WTC11 (cell line): Measurements from ENCODE around the gene NTN3. TPM values are rescaled to one million over a fixed set of nuclear protein-coding genes. Genes with fewer than 3 reads are reported as not detected.

ENCODE experiments used
- ATAC-seq: fragments of 200-7000 bp; cut with Tn5 transposase; 2 replicates; pipeline ENCODE4 v1.10.0; 2021; ENCODE audit warnings: mild to moderate bottlenecking, moderate library complexity
- CTCF ChIA-PET: fragments of 300-600 bp; sonication (Branson Sonifier 250); formaldehyde crosslinking; loops from one replicate; lab custom pipeline; 2021; ENCODE audit warnings: antibody characterized with exemption; lab: Charles Lee
- POLR2A ChIA-PET: fragments of 350-600 bp; sonication (Branson Sonifier 250); formaldehyde crosslinking; loops from one replicate; lab custom pipeline; 2021; ENCODE audit warnings: antibody characterized with exemption; lab: Charles Lee
- DNase-seq: peaks from one replicate; pipeline ENCODE4 v3.0.0; 2021; ENCODE audit warnings: low spot score
- H3K27ac Mint-ChIP-seq: 2 replicates; pipeline ENCODE4 v1.8.0; 2021; ENCODE audit warnings: mixed read lengths
- H3K27me3 Mint-ChIP-seq: 2 replicates; pipeline ENCODE4 v1.8.0; 2021; ENCODE audit warnings: low read depth, mild to moderate bottlenecking, moderate library complexity, mixed read lengths
- H3K36me3 Mint-ChIP-seq: 2 replicates; pipeline ENCODE4 v1.8.0; 2021; ENCODE audit warnings: mixed read lengths
- H3K4me1 Mint-ChIP-seq: 2 replicates; pipeline ENCODE4 v1.8.0; 2022; ENCODE audit warnings: mixed read lengths
- H3K4me3 Mint-ChIP-seq: 2 replicates; pipeline ENCODE4 v1.8.0; 2021; ENCODE audit warnings: mild to moderate bottlenecking, moderate library complexity, mixed read lengths
- H3K9me3 Mint-ChIP-seq: 2 replicates; pipeline ENCODE4 v1.8.0; 2021; ENCODE audit warnings: mixed read lengths
- CREM ChIP-seq: sonication (generic); formaldehyde crosslinking; IDR thresholded peaks from 2 replicates; pipeline ENCODE4 v1.8.1; 2022; ENCODE audit warnings: mild to moderate bottlenecking, missing genetic modification reagents, moderate library complexity
- KAT7 ChIP-seq: sonication (generic); formaldehyde crosslinking; IDR thresholded peaks from 2 replicates; pipeline ENCODE4 v1.8.1; 2023; ENCODE audit warnings: missing genetic modification reagents, mild to moderate bottlenecking, borderline replicate concordance
- MYBL2 ChIP-seq: sonication (generic); formaldehyde crosslinking; IDR thresholded peaks from 2 replicates; pipeline ENCODE4 v1.8.1; 2023; ENCODE audit warnings: mild to moderate bottlenecking, moderate library complexity, missing genetic modification reagents
- OVOL2 ChIP-seq: fragments of 250-450 bp; sonication (Bioruptor Pico); IDR thresholded peaks from 2 replicates; pipeline ENCODE4 v1.9.0; 2021; ENCODE audit warnings: mild to moderate bottlenecking, borderline replicate concordance
- SMAD3 ChIP-seq: sonication (generic); formaldehyde crosslinking; IDR thresholded peaks from 2 replicates; pipeline ENCODE4 v1.8.0; 2022; ENCODE audit warnings: missing genetic modification reagents, mild to moderate bottlenecking, borderline replicate concordance
- TEAD4 ChIP-seq: sonication (generic); formaldehyde crosslinking; IDR thresholded peaks from 2 replicates; pipeline ENCODE4 v1.8.0; 2022; ENCODE audit warnings: mild to moderate bottlenecking, missing genetic modification reagents
- ZNF219 ChIP-seq: sonication (generic); formaldehyde crosslinking; IDR thresholded peaks from 2 replicates; pipeline ENCODE4 v1.8.0; 2023; ENCODE audit warnings: missing genetic modification reagents, mild to moderate bottlenecking, borderline replicate concordance
- ZNF232 ChIP-seq: sonication (generic); formaldehyde crosslinking; IDR thresholded peaks from 2 replicates; pipeline ENCODE4 v1.8.0; 2022; ENCODE audit warnings: mild to moderate bottlenecking, missing genetic modification reagents
- ZNF416 ChIP-seq: fragments of 250-450 bp; sonication (Bioruptor Pico); IDR thresholded peaks from 2 replicates; pipeline ENCODE4 v1.9.0; 2021; ENCODE audit warnings: mild to moderate bottlenecking, inconsistent platforms
- total RNA-seq: library from RNA; stranded (reverse); gene quantifications from 3 replicates; pipeline ENCODE4 v1.2.3, GENCODE V29; 2021
- TF ChIP-seq, protein P1 (sequence below): fragments of 250-450 bp; sonication (Bioruptor Pico); IDR thresholded peaks from 2 replicates; pipeline ENCODE4 v1.9.0; 2021; ENCODE audit warnings: mild to moderate bottlenecking
- TF ChIP-seq, protein P2 (sequence below): fragments of 250-450 bp; sonication (Bioruptor Pico); IDR thresholded peaks from 2 replicates; pipeline ENCODE4 v1.9.0; 2021; ENCODE audit warnings: mild to moderate bottlenecking
- TF ChIP-seq, protein P3 (sequence below): sonication (generic); formaldehyde crosslinking; IDR thresholded peaks from 2 replicates; pipeline ENCODE4 v1.8.0; 2023; ENCODE audit warnings: mild to moderate bottlenecking, missing genetic modification reagents
- TF ChIP-seq, protein P4 (sequence below): fragments of 250-450 bp; sonication (Bioruptor Pico); IDR thresholded peaks from 2 replicates; pipeline ENCODE4 v1.8.0; 2021; ENCODE audit warnings: mild to moderate bottlenecking
- TF ChIP-seq, protein P5 (sequence below): sonication (generic); formaldehyde crosslinking; conservative IDR thresholded peaks from 2 replicates; pipeline ENCODE4 v1.8.1; 2023; ENCODE audit warnings: mild to moderate bottlenecking, low read depth, missing genetic modification reagents, moderate library complexity
- TF ChIP-seq, protein P6 (sequence below): sonication (generic); formaldehyde crosslinking; IDR thresholded peaks from 2 replicates; pipeline ENCODE4 v1.8.1; 2023; ENCODE audit warnings: mild to moderate bottlenecking, missing genetic modification reagents

NTN3 gene
- total RNA-seq, 1 experiment from 2014 or later, result 0.92 TPM

DNA sequence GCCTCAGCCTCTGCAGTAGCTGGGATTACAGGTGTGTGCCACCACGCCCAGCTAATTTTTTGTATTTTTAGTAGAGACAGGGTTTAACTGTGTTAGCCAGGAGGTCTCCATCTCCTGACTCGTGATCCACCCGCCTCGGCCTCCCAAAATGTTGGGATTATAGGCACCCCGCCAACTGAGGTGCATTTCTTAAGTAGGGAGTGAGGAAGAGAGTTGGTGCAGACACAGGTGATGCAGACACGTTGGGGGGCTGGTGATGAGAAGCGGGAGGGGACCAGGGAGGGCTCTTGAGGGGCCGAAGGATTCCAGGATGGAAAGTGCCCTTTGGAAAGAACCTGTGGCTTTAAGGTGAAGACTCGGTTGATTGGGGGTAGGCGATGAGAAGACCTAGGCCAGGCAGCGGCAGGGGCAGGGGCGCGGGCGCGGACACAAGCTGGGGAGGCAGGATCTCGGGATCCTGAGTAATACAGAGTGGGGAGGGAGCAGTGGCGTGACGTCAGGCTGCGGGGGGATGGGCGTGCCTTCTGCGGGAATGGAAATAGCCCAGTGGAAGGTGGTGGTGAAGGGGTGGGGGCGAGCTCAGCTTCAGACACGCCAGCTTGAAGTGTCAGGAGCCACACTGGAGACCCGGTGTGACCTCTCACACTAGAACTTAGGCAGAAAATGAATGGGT lies 40.2 kb downstream of the NTN3 start:
- CTCF ChIA-PET, result interaction anchor here (1.0 to 3.0 kb wide), 3 partner anchors 9 to 18 kb away, joined by 3 to 30 read pairs (median 4); partner anchors contain the start of gene AMDHD2
- H3K9me3 Mint-ChIP-seq, result no peaks in the 10 kb centered on the region
- POLR2A ChIA-PET, result interaction anchor here (0.7 kb wide), 1 partner anchor 1046 kb away, joined by 5 read pairs; no protein-coding TSS in a partner anchor
- peaks cover 41% of the 10 kb centered on the region for H3K4me1 Mint-ChIP-seq
- DNase-seq (peak; percentile 60), ATAC-seq (no peak)
- peaks cover 4% of the 10 kb centered on the region for H3K27me3 Mint-ChIP-seq
- no peak overlapping the region for H3K27ac Mint-ChIP-seq
- TF ChIP-seq, protein P1, sequence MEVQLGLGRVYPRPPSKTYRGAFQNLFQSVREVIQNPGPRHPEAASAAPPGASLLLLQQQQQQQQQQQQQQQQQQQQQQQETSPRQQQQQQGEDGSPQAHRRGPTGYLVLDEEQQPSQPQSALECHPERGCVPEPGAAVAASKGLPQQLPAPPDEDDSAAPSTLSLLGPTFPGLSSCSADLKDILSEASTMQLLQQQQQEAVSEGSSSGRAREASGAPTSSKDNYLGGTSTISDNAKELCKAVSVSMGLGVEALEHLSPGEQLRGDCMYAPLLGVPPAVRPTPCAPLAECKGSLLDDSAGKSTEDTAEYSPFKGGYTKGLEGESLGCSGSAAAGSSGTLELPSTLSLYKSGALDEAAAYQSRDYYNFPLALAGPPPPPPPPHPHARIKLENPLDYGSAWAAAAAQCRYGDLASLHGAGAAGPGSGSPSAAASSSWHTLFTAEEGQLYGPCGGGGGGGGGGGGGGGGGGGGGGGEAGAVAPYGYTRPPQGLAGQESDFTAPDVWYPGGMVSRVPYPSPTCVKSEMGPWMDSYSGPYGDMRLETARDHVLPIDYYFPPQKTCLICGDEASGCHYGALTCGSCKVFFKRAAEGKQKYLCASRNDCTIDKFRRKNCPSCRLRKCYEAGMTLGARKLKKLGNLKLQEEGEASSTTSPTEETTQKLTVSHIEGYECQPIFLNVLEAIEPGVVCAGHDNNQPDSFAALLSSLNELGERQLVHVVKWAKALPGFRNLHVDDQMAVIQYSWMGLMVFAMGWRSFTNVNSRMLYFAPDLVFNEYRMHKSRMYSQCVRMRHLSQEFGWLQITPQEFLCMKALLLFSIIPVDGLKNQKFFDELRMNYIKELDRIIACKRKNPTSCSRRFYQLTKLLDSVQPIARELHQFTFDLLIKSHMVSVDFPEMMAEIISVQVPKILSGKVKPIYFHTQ (CRISPR knock-in tag), result no peak
- peak; percentile 26; the same call in 1 of the 2 replicates for TF ChIP-seq CREM
- no peak for TF ChIP-seq SMAD3 (CRISPR knock-in tag)
- TF ChIP-seq ZNF232 (CRISPR knock-in tag), result no peak
- TF ChIP-seq, protein P2, sequence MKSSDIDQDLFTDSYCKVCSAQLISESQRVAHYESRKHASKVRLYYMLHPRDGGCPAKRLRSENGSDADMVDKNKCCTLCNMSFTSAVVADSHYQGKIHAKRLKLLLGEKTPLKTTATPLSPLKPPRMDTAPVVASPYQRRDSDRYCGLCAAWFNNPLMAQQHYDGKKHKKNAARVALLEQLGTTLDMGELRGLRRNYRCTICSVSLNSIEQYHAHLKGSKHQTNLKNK (CRISPR knock-in tag), result no peak
- no peak for TF ChIP-seq TEAD4 (CRISPR knock-in tag)
- no peaks in the 10 kb centered on the region for H3K36me3 Mint-ChIP-seq
- H3K4me3 Mint-ChIP-seq, result peak overlapping the region; percentile 15; the same call in 1 of the 2 replicates

DNA sequence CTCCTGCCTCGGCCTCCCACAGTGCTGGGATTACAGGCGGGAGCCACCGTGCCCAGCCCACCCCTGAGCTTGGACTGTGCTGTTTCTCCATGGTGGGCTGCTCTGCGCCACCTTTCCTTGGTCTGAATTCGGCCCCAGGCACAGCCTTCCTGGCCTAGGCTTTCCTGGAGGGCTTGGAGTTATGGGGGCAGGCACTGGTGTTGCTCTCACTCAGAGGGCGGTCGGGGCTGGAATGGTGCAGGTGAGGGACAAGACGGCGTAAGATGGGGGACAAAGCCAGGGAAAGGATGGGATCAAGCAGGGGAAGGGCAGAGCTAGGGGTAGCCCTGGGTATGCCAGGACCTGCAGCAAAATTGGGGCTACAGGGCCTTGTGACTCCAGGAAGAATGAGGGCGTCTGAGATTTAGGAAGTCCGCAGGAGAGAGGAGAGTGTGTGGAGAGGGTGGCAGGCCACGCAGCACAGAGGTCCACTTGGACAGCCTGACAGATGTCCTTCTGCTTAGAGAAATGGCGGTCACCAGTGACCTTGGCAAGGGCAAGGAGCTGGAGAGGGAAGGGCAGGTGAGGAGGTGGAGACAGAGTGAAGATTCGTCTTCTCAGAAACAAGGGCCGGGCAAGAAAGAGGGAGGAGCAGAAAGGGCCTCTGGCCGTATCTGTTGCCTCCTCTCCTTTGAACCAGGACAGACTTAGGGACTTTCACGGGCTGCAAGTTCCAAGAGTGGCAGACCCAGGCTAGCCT lies 41.1 kb downstream of the NTN3 start:
- CTCF ChIA-PET, result interaction anchor here (0.6 to 3.0 kb wide), 7 partner anchors 8 to 45 kb away, joined by 3 to 30 read pairs (median 4); partner anchors contain the start of genes AMDHD2, NTN3 and PDPK1
- H3K4me3 Mint-ChIP-seq, result peak overlapping the region; percentile 82

More for the DNA sequence above, 41.1 kb downstream of the NTN3 start:
- no peaks in the 10 kb centered on the region for H3K9me3 Mint-ChIP-seq
- H3K4me1 Mint-ChIP-seq, result peaks cover 46% of the 10 kb centered on the region
- H3K27ac Mint-ChIP-seq, result peak overlapping the region; percentile 94
- no peaks in the 10 kb centered on the region for H3K36me3 Mint-ChIP-seq
- no peak for ATAC-seq
- DNase-seq, result no peak
- POLR2A ChIA-PET, result interaction anchor here (0.9 kb wide), 1 partner anchor 19 kb away, joined by 3 read pairs; the partner anchor contains the start of gene CEMP1
- H3K27me3 Mint-ChIP-seq, result peaks cover 4% of the 10 kb centered on the region
- TF ChIP-seq, protein P3, sequence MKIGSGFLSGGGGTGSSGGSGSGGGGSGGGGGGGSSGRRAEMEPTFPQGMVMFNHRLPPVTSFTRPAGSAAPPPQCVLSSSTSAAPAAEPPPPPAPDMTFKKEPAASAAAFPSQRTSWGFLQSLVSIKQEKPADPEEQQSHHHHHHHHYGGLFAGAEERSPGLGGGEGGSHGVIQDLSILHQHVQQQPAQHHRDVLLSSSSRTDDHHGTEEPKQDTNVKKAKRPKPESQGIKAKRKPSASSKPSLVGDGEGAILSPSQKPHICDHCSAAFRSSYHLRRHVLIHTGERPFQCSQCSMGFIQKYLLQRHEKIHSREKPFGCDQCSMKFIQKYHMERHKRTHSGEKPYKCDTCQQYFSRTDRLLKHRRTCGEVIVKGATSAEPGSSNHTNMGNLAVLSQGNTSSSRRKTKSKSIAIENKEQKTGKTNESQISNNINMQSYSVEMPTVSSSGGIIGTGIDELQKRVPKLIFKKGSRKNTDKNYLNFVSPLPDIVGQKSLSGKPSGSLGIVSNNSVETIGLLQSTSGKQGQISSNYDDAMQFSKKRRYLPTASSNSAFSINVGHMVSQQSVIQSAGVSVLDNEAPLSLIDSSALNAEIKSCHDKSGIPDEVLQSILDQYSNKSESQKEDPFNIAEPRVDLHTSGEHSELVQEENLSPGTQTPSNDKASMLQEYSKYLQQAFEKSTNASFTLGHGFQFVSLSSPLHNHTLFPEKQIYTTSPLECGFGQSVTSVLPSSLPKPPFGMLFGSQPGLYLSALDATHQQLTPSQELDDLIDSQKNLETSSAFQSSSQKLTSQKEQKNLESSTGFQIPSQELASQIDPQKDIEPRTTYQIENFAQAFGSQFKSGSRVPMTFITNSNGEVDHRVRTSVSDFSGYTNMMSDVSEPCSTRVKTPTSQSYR (CRISPR knock-in tag), result no peak
- TF ChIP-seq, protein P4, sequence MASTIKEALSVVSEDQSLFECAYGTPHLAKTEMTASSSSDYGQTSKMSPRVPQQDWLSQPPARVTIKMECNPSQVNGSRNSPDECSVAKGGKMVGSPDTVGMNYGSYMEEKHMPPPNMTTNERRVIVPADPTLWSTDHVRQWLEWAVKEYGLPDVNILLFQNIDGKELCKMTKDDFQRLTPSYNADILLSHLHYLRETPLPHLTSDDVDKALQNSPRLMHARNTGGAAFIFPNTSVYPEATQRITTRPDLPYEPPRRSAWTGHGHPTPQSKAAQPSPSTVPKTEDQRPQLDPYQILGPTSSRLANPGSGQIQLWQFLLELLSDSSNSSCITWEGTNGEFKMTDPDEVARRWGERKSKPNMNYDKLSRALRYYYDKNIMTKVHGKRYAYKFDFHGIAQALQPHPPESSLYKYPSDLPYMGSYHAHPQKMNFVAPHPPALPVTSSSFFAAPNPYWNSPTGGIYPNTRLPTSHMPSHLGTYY, result no peak
- TF ChIP-seq OVOL2 (CRISPR knock-in tag) (no peak), ZNF219 (CRISPR knock-in tag) (no peak), ZNF416 (CRISPR knock-in tag) (no peak), MYBL2 (CRISPR knock-in tag) (no peak), KAT7 (CRISPR knock-in tag) (no peak)
- TF ChIP-seq, protein P5, sequence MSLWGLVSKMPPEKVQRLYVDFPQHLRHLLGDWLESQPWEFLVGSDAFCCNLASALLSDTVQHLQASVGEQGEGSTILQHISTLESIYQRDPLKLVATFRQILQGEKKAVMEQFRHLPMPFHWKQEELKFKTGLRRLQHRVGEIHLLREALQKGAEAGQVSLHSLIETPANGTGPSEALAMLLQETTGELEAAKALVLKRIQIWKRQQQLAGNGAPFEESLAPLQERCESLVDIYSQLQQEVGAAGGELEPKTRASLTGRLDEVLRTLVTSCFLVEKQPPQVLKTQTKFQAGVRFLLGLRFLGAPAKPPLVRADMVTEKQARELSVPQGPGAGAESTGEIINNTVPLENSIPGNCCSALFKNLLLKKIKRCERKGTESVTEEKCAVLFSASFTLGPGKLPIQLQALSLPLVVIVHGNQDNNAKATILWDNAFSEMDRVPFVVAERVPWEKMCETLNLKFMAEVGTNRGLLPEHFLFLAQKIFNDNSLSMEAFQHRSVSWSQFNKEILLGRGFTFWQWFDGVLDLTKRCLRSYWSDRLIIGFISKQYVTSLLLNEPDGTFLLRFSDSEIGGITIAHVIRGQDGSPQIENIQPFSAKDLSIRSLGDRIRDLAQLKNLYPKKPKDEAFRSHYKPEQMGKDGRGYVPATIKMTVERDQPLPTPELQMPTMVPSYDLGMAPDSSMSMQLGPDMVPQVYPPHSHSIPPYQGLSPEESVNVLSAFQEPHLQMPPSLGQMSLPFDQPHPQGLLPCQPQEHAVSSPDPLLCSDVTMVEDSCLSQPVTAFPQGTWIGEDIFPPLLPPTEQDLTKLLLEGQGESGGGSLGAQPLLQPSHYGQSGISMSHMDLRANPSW (CRISPR knock-in tag), result no peak
- TF ChIP-seq, protein P6, sequence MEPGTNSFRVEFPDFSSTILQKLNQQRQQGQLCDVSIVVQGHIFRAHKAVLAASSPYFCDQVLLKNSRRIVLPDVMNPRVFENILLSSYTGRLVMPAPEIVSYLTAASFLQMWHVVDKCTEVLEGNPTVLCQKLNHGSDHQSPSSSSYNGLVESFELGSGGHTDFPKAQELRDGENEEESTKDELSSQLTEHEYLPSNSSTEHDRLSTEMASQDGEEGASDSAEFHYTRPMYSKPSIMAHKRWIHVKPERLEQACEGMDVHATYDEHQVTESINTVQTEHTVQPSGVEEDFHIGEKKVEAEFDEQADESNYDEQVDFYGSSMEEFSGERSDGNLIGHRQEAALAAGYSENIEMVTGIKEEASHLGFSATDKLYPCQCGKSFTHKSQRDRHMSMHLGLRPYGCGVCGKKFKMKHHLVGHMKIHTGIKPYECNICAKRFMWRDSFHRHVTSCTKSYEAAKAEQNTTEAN, result no peak
